NCI-H69 (cell line): ENCODE measurements around the gene PGRMC2.

Experiments
- DNase-seq: peaks from one replicate; lab custom pipeline; 2025; lab: John Stamatoyannopoulos, UW

The PGRMC2 gene, protein sequence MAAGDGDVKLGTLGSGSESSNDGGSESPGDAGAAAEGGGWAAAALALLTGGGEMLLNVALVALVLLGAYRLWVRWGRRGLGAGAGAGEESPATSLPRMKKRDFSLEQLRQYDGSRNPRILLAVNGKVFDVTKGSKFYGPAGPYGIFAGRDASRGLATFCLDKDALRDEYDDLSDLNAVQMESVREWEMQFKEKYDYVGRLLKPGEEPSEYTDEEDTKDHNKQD

GRCh38 chr4:128287141-128287870 lies at the start of gene PGRMC2:
PGRMC2 (minus strand) TSS chr4:128287813; CDS start chr4:128287790, 23 bp downstream.
- DNase-seq, result peak; percentile 70

GRCh38 chr4:128335541-128335940 lies 47.9 kb upstream of the PGRMC2 start:
- no peak for DNase-seq

- DNase-seq, result no peak
Measured at GRCh38 chr4:128334256-128334655, 46.6 kb upstream of the PGRMC2 start.

DNA sequence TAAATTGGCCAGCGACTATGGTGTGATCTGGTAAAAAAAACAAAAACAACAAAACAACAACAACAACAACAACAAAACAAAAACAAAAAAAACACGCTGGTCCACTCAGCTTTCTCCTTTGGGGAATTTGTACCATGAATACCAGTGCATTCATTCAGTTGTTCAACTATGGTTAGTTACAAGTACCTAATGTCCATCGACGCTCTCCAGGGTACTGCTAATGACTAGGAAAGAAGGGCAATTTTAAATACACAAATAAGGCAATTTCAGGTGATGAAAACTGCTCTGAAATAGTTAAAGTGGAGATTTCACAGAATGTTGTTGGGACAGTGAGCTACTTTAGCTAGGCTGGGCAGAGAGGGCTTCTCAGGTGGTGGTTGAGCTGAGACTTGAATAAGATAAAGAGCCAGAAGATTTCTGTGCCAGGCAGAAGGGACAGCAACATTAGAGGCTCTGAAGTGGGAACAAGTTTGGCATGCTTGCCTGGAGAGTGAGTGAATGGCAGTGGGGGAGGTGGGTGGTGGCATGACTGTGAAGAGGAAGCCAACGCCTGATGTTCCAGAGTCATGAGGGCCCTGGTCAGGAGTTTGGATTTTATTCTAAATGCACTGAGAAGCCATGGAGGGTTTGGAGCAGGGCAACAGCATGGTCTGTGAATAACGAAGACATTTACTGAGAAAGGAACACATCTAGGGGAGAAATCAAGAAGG lies 45.9 kb upstream of the PGRMC2 start:
- no peak for DNase-seq

DNA sequence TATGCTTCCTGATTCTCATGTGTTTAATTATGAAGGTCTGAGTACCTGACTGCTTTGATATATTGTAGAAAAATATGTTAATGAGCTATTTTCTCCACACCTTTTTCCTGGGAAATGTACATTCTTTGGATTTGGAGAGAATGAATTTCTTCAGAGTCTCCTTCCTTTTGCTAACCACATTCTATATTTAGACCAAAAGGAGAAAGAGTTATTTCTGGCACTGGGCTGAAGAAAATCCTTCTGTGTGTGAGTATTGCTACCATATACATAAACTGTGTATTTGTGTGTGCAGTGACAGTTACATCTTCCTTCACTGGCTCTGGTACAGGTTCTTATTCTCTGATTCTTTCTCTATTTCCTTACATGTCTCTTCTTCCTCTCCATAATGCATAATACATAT lies 44.5 kb upstream of the PGRMC2 start:
- DNase-seq, result no peak

- no peak for DNase-seq
Measured at GRCh38 chr4:128329638-128330037, 42.0 kb upstream of the PGRMC2 start.

DNA sequence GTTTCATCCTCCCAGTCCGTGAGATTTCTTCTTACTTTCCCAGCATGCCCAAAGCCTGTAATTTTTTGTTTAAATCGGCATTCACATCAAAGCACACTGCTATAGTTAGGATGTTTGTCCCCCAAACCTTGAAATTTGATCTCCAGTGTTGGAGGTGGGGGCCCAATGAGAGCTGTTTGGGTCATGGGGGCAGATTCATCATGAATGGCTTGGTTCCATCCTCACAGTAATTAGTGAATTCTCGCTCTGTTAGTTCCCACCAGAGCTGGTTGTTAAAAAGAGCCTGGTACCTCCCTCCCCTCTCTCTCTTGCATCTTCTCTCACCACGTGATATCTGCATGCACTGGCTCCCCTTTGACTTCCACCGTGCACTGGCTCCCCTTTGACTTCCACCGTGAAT lies 40.5 kb upstream of the PGRMC2 start:
- no peak for DNase-seq

GRCh38 chr4:128323401-128323800 lies 35.8 kb upstream of the PGRMC2 start:
- DNase-seq, result no peak

GRCh38 chr4:128322986-128323385 lies 35.4 kb upstream of the PGRMC2 start:
- DNase-seq, result no peak

GRCh38 chr4:128322311-128322710 lies 34.7 kb upstream of the PGRMC2 start:
- DNase-seq, result no peak

DNA sequence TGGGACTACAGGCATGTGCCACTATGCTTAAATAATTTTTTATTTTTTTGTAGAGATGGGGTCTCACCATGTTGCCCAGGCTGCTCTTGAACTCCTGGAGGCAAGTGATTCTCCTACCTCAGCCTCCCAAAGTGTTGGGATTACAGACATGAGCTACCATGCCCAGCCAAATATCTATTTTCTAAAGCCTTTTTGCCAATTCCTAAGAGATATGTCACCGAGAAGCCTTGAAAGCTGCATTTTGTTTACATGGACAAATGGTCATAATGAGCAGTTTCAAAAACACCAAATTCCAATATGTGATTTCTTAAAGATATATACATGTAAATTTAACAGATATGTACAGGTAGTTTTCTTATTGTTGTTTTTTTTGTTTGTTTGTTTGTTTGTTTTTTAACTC lies 33.0 kb upstream of the PGRMC2 start:
- no peak for DNase-seq

GRCh38 chr4:128315756-128316520 lies 28.3 kb upstream of the PGRMC2 start:
- DNase-seq, result no peak

- DNase-seq, result no peak
Measured at GRCh38 chr4:128311659-128312403, 24.2 kb upstream of the PGRMC2 start.

DNA sequence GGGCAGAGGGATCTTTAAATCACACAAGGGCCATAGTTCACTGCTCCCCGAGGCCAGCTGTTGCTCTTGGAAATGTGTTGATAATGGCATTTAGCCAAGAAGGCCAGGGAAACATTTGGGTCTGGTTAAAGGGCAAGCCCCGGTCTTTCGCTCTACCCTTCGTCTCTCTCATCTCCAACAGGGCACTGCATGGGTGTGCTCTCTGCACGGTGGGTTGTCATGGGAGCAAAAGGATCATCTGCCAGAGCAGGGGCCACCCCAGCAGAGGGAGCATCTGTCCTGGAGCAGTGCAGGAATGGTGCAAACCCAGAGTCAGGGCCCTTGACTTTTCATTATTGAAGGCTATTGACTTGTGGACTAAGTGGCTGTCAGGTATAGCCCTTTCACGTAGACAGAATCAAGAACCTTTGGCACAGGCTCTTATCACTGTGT lies 22.7 kb upstream of the PGRMC2 start:
- DNase-seq, result peak; percentile 60

- no peak for DNase-seq
Measured at GRCh38 chr4:128309585-128309984, 22.0 kb upstream of the PGRMC2 start.

- no peak for DNase-seq
Measured at GRCh38 chr4:128308986-128309385, 21.4 kb upstream of the PGRMC2 start.

- DNase-seq, result no peak
Measured at GRCh38 chr4:128307123-128307571, 19.5 kb upstream of the PGRMC2 start.

GRCh38 chr4:128305942-128306341 lies 18.3 kb upstream of the PGRMC2 start:
- no peak for DNase-seq

- no peak for DNase-seq
Measured at GRCh38 chr4:128303986-128304385, 16.4 kb upstream of the PGRMC2 start.

DNA sequence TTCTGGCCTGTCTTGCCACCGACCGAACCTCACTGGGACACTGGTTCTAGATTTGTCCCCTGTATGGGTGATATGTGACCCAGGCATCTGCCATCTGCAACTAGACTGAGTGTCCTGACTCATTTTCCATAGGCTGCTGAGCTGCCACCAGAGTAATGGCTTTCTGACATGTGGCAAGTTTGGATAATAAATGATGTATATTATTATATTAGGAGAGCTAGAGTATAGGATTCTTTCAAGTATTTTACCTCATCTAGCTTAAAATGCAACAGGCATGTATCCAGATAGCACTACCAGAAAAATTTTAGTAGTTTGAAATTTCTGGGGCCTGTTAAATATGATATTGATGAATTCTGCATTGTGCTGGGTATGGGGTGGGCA lies 15.8 kb upstream of the PGRMC2 start:
- no peak for DNase-seq

- no peak for DNase-seq
Measured at GRCh38 chr4:128301979-128302378, 14.4 kb upstream of the PGRMC2 start.

DNA sequence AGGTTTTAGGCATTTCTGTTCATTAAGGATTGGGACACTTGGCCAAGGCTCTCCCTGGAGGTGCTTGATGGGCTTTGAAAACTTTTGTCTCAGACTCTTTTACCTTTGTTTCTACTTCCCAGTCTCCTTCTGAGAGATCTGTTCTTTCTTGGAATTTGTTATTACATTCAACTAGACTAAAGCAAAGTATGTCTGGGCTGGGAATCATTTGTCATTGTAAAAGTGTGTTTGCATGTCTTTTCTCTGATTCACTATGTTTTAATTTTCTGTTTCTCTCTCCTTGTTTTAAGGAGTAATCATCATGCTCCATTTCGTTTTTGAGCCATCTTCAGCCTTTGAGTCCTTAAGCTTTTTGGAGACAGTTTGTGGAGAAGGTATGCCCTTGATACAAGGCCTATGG lies 12.2 kb upstream of the PGRMC2 start:
- no peak for DNase-seq
